Activated CD4-positive, alpha-beta T cell treated with anti-CD3 and anti-CD28 coated beads, Interleukin-2, amount 10 ng/mL, durations not matched to agents 24 days and 14 days (primary cell): Measurements from ENCODE around the gene NECTIN1. TPM values are rescaled to one million over a fixed set of nuclear protein-coding genes. Genes with fewer than 3 reads are reported as not detected.

ENCODE experiments used
- DNase-seq: peaks from one replicate; pipeline ENCODE4 v3.0.0; 2022
- H3K27ac Mint-ChIP-seq: one replicate; pipeline ENCODE4 v1.8.0; 2022; ENCODE audit warnings: mild to moderate bottlenecking, mixed read lengths
- H3K27me3 Mint-ChIP-seq: one replicate; pipeline ENCODE4 v1.8.0; 2022; ENCODE audit warnings: mixed read lengths
- H3K36me3 Mint-ChIP-seq: one replicate; pipeline ENCODE4 v1.8.0; 2022; ENCODE audit warnings: low read depth, mild to moderate bottlenecking, mixed read lengths
- H3K4me1 Mint-ChIP-seq: one replicate; pipeline ENCODE4 v1.8.0; 2021; ENCODE audit warnings: mixed read lengths
- H3K4me3 Mint-ChIP-seq: one replicate; pipeline ENCODE4 v1.8.0; 2022; ENCODE audit warnings: mild to moderate bottlenecking, moderate library complexity, mixed read lengths
- H3K9me3 Mint-ChIP-seq: one replicate; pipeline ENCODE4 v1.8.0; 2021; ENCODE audit warnings: mixed read lengths
- intact Hi-C: fragments of 100-400 bp; cut with micrococcal nuclease; formaldehyde crosslinking; loops from one replicate; pipeline ENCODE4 v1.15.1; 2023
- total RNA-seq: library from RNA; stranded (reverse); gene quantifications from 2 replicates; pipeline ENCODE4 v1.2.3, GENCODE V29; 2022

Gene NECTIN1
- total RNA-seq, 1 donor from 2014 or later = 3.1 TPM

DNA sequence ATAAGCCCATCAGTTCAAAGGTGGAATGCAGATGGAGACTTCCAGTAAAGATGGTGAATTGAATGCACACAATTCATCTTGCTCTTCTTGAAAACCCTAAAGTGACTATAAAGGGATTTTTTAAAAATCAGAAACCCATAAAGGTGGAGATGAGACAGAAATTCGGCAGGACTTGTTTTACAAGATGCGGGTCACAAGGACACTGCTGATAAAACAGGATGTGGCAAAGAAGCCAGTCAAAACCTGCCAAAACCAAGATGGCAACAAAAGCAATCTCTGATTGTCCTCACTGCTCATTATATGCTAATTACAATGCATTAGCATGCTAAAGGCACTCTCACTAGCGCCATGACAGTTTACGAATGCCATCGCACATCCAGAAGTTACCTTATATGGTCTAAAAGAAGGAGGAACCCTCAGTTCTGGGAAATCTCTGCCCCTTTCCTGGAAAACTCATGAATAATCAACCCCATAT lies 137.1 kb downstream of the NECTIN1 start:
- Mint-ChIP-seq H3K27me3 (peaks cover 7% of the 10 kb centered on the region), H3K4me1 (peaks cover 1% of the 10 kb centered on the region), H3K9me3 (peaks cover 3% of the 10 kb centered on the region), H3K36me3 (no peaks in the 10 kb centered on the region), H3K4me3 (no peak overlapping the region), H3K27ac (no peak overlapping the region)
- intact Hi-C loops = no loop called here
- DNase-seq = no peak

DNA sequence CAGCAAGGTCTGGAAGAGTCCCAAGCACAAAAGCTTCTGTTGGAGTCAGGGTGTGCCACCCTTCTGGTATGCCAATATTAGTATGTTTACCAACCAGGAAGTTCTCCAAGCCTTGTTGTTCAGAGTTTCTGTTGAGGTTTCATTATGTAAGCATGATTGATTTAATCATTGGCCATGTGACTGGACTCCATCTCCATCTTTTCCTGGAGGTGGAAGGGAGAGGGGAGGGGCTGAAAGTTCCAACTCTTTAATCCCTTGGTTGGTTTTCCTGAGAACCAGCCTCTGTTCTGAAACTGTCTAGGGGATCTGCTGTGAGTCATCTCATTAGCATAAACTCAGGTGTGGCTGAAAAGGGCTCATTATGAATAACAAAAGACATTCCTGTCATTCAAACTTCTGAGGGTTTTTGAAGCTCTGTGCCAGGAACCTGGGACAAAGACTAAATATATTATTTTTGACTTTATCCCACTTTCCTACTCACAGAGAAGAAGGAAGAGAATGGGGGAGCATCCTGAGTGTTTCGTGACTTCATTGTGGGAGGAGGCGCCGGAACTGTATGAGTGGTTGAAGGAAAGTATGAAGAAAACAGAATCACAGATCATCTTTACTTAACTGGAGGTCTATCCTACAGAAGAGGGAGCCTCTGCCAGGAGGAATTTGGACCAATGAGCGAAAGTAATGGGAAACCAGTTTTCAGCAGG lies 138.2 kb downstream of the NECTIN1 start:
- Mint-ChIP-seq H3K9me3 (peaks cover 3% of the 10 kb centered on the region), H3K36me3 (no peaks in the 10 kb centered on the region), H3K27ac (no peak overlapping the region), H3K27me3 (peaks cover 14% of the 10 kb centered on the region), H3K4me3 (no peak overlapping the region), H3K4me1 (peaks cover 1% of the 10 kb centered on the region)
- intact Hi-C loops = no loop called here
- DNase-seq = no peak

DNA sequence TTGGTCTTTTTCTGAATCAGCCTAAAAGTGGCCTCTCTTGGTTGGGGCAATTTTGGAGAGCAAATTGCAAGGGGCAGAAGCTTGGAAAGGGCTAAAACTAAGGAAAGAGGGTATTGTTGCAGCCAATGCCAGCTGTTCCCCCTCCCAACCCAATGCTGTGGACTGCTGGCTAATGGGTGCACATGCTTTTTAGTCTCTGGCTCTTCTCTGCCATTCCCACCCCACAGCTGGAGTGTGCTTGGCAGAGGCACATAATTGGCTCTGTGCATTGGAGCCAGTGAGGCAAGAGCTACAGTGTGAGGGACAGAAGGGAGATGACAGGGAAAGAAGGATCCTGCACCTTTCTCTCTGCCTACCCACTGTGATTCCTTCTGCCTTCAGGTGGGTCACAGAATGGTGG lies 140.0 kb downstream of the NECTIN1 start:
- Mint-ChIP-seq H3K27me3 (peaks cover 28% of the 10 kb centered on the region), H3K9me3 (peaks cover 3% of the 10 kb centered on the region), H3K36me3 (no peaks in the 10 kb centered on the region), H3K27ac (no peak overlapping the region), H3K4me1 (peaks cover 8% of the 10 kb centered on the region), H3K4me3 (no peak overlapping the region)
- no peak for DNase-seq
- intact Hi-C loops = no loop called here
